SK-N-SH (cell line): Measurements from ENCODE around the gene FADS3.

ENCODE experiments used
- JUND ChIP-seq: IDR thresholded peaks from 2 replicates; pipeline ENCODE4 v1.4.0; 2012
- MXI1 ChIP-seq: IDR thresholded peaks from 2 replicates; pipeline ENCODE4 v1.6.1; 2012; ENCODE audit warnings: mild to moderate bottlenecking, low read depth, low read length, improper control_type of control experiment
- TCF12 ChIP-seq: IDR thresholded peaks from 2 replicates; pipeline ENCODE4 v1.4.0; 2012
- YY1 ChIP-seq: IDR thresholded peaks from 2 replicates; pipeline ENCODE4 v1.4.0; 2012; ENCODE audit warnings: low read depth, mild to moderate bottlenecking
- TF ChIP-seq, protein P1 (sequence below): fragments of 200-600 bp; sonication (generic); IDR thresholded peaks from 2 replicates; pipeline ENCODE4 v1.6.1; 2017; ENCODE audit warnings: antibody characterized with exemption, mild to moderate bottlenecking, moderate library complexity
- TF ChIP-seq, protein P2 (sequence below): fragments of 150-350 bp; IDR thresholded peaks from 2 replicates; pipeline ENCODE4 v1.6.1; 2017; ENCODE audit warnings: antibody characterized with exemption, low read length, low read depth, borderline replicate concordance

DNA sequence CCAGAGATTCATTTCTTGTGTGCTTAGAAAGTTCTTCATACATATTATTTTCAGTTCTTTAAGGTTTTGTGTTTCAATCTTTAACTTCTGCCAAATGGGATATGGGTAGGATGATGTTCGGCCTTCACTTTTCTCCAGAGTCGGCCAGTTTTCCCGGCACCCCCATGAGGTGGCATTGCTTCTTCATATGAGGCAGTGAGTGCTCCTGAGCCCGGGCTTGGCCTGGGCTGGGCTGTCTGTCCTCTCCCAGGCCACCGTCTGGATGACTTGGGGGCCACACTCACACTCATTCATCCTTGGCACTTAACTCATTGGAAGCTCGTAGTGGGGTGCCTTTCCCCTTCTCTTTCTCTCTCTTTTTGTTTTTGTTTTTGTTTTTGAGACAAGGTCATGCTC is 39.4 kb downstream of the FADS3 start:
- TF ChIP-seq JUND = no peak
- TF ChIP-seq, protein P1, sequence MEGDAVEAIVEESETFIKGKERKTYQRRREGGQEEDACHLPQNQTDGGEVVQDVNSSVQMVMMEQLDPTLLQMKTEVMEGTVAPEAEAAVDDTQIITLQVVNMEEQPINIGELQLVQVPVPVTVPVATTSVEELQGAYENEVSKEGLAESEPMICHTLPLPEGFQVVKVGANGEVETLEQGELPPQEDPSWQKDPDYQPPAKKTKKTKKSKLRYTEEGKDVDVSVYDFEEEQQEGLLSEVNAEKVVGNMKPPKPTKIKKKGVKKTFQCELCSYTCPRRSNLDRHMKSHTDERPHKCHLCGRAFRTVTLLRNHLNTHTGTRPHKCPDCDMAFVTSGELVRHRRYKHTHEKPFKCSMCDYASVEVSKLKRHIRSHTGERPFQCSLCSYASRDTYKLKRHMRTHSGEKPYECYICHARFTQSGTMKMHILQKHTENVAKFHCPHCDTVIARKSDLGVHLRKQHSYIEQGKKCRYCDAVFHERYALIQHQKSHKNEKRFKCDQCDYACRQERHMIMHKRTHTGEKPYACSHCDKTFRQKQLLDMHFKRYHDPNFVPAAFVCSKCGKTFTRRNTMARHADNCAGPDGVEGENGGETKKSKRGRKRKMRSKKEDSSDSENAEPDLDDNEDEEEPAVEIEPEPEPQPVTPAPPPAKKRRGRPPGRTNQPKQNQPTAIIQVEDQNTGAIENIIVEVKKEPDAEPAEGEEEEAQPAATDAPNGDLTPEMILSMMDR = no peak
- TF ChIP-seq, protein P2, sequence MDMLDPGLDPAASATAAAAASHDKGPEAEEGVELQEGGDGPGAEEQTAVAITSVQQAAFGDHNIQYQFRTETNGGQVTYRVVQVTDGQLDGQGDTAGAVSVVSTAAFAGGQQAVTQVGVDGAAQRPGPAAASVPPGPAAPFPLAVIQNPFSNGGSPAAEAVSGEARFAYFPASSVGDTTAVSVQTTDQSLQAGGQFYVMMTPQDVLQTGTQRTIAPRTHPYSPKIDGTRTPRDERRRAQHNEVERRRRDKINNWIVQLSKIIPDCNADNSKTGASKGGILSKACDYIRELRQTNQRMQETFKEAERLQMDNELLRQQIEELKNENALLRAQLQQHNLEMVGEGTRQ = no peak
- TF ChIP-seq TCF12 = no peak
- TF ChIP-seq MXI1 = no peak
- TF ChIP-seq YY1 = no peak
